NCI-H510A treated with DMSO at 0.1 percent for 48 hours (cell line): ENCODE results near the gene KLHL33.
A peak's percentile ranks its signal among the peaks of the same experiment; 100 is the strongest.

Source experiments
- DNase-seq: peaks from one replicate; lab custom pipeline; 2025; lab: John Stamatoyannopoulos, UW

KLHL33 gene

GRCh38 chr14:20416223-20416622 is 19.7 kb downstream of the KLHL33 start:
- DNase-seq: no peak

GRCh38 chr14:20415782-20416206 is 20.2 kb downstream of the KLHL33 start:
- DNase-seq: peak; percentile 25

- peak; percentile 56 for DNase-seq
Observed at GRCh38 chr14:20413744-20414082, 22.3 kb downstream of the KLHL33 start.

GRCh38 chr14:20412876-20413743 is 22.9 kb downstream of the KLHL33 start, which contains the start of gene TEP1:
Gene TEP1 (minus strand): TSS chr14:20413501. CDS start chr14:20408439, 5,062 bp downstream.
- peak; percentile 84 for DNase-seq

- no peak for DNase-seq
Observed at GRCh38 chr14:20412411-20412810, 23.6 kb downstream of the KLHL33 start.

GRCh38 chr14:20409226-20409625 is 26.7 kb downstream of the KLHL33 start:
- DNase-seq: no peak

- DNase-seq: no peak
Observed at GRCh38 chr14:20403521-20403920, 32.4 kb downstream of the KLHL33 start.

- no peak for DNase-seq
Observed at GRCh38 chr14:20400965-20401593, 34.9 kb downstream of the KLHL33 start.

- DNase-seq: no peak
Observed at GRCh38 chr14:20400589-20400964, 35.4 kb downstream of the KLHL33 start.

- DNase-seq: no peak
Observed at GRCh38 chr14:20397511-20397910, 38.5 kb downstream of the KLHL33 start.

GRCh38 chr14:20391505-20391904 is 44.5 kb downstream of the KLHL33 start:
- DNase-seq: no peak

GRCh38 chr14:20388159-20388558 is 47.8 kb downstream of the KLHL33 start:
- no peak for DNase-seq

GRCh38 chr14:20387576-20387975 is 48.4 kb downstream of the KLHL33 start:
- no peak for DNase-seq

- DNase-seq: no peak
Observed at GRCh38 chr14:20386276-20386855, 49.6 kb downstream of the KLHL33 start.

GRCh38 chr14:20384886-20385285 is 51.1 kb downstream of the KLHL33 start:
- no peak for DNase-seq

GRCh38 chr14:20384321-20384720 is 51.6 kb downstream of the KLHL33 start:
- no peak for DNase-seq

- DNase-seq: no peak
Observed at GRCh38 chr14:20383636-20384035, 52.3 kb downstream of the KLHL33 start.

- no peak for DNase-seq
Observed at GRCh38 chr14:20383032-20383431, 52.9 kb downstream of the KLHL33 start.

- no peak for DNase-seq
Observed at GRCh38 chr14:20382526-20382925, 53.4 kb downstream of the KLHL33 start.

GRCh38 chr14:20381341-20381740 is 54.6 kb downstream of the KLHL33 start:
- no peak for DNase-seq

- DNase-seq: no peak
Observed at GRCh38 chr14:20380681-20381080, 55.3 kb downstream of the KLHL33 start.

GRCh38 chr14:20379743-20380142 is 56.2 kb downstream of the KLHL33 start:
- DNase-seq: no peak

GRCh38 chr14:20377171-20377570 is 58.8 kb downstream of the KLHL33 start:
- DNase-seq: no peak
